Measurements from ENCODE around the gene ITFG2.

The ITFG2 gene

GRCh38 chr12:2795291-2796186 lies 16.9 kb upstream of the ITFG2 start:
- peak; percentile 58 to 69 for DNase-seq (ENCODE audit: low read depth in 1 of 2, low spot score in 1 of 2)

DNA sequence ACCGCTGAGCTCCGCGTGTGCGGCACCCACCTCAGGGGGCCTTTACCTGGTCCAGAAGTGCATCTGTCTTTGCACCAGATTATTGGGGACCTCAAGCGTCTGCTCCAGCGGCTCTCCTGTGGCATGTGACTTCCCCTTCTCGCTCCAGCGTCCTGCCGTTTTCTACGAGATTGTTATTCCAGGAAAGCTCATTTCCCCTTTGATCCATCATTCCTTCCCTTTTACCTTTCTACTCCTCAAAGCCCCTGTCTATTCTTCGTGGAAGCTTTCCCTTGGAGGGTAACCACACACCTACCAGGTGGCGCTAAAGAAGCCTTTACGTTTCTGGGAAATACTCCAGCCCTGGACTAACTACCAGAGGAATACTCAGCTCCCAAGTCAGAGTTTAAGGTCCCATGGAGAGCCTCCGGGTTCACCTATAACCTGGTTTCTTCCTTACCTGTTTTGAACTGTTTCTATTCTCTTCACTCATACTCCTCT lies 16.2 kb upstream of the ITFG2 start:
- DNase-seq (ENCODE audit: low read depth in 1 of 2, low spot score in 1 of 2), result no peak

DNA sequence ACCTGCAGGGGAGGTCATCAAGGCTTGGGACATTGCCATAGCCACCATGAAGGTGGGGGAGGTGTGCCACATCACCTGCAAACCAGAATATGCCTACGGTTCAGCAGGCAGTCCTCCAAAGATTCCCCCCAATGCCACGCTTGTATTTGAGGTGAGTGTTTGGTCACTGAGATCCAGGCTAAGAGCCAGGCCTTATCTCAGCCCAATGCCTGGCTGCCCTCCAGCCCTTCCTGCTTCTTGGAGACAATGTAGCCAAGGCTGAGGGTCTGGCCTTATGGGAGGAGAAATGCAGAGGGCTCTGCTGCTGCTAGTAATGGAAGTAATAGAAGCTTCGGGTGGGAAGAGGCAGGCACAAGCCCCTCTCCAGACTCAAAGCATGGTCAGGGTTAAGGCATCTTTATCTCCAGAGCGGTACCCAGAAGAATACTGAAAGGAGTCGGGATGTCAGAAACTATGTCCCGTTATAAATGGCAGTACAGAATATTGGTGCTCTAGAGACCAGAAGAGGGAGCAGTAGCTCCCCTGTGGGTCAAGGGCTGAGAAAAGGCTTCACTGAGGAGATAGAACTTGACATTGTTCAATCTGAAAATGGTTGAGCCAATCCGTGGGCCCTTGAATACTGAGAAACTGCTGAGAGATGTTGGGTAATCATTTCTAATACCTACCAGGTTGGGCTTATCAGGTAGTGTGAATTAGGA lies 14.6 kb upstream of the ITFG2 start:
- no peak for DNase-seq (ENCODE audit: low read depth in 1 of 2, low spot score in 1 of 2)

GRCh38 chr12:2800046-2800570 lies 12.4 kb upstream of the ITFG2 start:
- no peak for DNase-seq (ENCODE audit: low read depth in 1 of 2, low spot score in 1 of 2)

DNA sequence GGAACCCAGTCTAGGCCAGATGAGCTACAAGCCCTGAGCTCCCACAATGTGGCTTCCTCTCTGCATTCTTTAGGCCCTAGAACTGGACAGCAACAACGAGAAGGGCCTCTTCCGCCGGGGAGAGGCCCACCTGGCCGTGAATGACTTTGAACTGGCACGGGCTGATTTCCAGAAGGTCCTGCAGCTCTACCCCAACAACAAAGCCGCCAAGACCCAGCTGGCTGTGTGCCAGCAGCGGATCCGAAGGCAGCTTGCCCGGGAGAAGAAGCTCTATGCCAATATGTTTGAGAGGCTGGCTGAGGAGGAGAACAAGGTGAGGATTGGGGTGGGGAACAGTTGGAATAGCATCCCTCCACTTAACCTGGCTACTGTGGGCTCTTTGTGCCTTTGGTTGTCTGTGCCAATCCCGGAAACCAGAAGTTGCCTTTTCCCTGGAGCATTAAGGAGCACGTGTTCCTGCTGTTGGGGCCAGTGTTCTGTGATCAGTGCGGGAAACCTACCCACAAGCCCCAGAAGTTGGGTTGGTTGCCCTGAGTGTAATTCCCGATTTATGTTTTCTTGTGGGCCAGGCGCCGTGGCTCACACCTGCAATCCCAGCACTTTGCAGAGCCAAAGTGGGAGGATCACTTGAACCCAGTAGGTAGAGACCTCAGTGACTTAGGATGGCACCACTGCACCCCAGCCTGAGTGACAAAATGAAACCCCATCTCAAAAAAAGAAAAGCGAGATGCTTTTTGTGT lies 11.3 kb upstream of the ITFG2 start:
- DNase-seq (ENCODE audit: low read depth in 1 of 2, low spot score in 1 of 2), result no peak

- no peak for DNase-seq (ENCODE audit: low read depth in 1 of 2, low spot score in 1 of 2)
Observed at GRCh38 chr12:2803635-2804392, 8.7 kb upstream of the ITFG2 start.

DNA sequence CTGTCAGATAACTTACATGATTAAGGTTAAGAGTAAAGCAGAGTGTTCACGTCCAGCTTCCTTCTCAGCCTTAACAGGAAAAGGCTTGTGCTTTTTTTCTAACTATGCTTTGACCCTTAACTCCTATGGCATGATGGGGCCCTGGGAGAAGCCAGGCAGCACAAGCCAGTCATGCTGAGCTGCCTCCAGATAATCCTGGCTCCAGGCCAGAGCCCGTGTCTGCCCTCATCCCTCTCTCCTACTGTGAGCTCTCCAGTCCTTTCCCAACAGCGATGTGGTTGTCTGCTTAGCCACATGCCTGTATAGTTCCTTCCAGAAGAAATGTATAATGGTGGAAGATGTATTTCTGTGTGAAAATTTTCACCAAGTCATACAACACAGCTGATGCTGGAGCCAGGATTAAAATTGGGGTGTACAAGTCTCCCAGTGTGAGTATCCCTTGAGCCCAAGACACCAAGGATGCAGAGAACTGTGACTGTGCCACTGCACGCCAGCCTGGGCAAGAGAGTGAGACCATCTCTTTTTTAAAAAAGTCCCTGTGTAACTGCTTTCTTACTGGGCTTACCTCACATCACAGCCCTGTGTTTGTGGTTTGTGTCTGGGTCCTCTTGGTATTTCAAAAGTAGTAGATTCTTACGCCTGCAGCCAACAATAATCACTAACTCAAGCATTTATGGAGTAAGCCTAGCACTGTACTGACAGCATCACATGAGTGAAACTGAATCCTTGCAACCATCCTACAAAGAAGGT lies 7.9 kb upstream of the ITFG2 start:
- DNase-seq (ENCODE audit: low read depth in 1 of 2, low spot score in 1 of 2), result no peak

GRCh38 chr12:2805143-2805520 lies 7.3 kb upstream of the ITFG2 start:
- no peak for DNase-seq (ENCODE audit: low read depth in 1 of 2, low spot score in 1 of 2)

DNA sequence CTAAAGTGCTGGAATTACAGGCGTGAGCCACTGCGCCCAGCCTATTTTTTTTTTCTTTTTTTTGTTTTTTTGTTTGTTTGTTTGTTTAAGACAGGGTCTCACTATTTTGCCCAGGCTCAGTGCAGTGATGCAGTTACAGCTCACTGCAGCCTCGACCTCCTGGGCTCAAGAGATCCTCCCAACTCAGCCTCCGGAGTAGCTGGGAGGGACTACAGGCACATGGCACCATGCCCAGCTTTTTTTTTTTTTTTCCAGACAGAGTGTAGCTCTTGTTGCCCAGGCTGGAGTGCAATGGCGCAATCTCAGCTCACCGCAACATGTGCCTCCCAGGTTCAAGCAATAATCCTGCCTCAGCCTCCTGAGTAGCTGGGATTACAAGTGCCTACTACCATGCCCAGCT lies 5.8 kb upstream of the ITFG2 start:
- DNase-seq (ENCODE audit: low read depth in 1 of 2, low spot score in 1 of 2), result no peak

GRCh38 chr12:2811801-2812200 lies 667 bp upstream of the ITFG2 start:
- DNase-seq (ENCODE audit: low read depth in 1 of 2, low spot score in 1 of 2), result no peak

DNA sequence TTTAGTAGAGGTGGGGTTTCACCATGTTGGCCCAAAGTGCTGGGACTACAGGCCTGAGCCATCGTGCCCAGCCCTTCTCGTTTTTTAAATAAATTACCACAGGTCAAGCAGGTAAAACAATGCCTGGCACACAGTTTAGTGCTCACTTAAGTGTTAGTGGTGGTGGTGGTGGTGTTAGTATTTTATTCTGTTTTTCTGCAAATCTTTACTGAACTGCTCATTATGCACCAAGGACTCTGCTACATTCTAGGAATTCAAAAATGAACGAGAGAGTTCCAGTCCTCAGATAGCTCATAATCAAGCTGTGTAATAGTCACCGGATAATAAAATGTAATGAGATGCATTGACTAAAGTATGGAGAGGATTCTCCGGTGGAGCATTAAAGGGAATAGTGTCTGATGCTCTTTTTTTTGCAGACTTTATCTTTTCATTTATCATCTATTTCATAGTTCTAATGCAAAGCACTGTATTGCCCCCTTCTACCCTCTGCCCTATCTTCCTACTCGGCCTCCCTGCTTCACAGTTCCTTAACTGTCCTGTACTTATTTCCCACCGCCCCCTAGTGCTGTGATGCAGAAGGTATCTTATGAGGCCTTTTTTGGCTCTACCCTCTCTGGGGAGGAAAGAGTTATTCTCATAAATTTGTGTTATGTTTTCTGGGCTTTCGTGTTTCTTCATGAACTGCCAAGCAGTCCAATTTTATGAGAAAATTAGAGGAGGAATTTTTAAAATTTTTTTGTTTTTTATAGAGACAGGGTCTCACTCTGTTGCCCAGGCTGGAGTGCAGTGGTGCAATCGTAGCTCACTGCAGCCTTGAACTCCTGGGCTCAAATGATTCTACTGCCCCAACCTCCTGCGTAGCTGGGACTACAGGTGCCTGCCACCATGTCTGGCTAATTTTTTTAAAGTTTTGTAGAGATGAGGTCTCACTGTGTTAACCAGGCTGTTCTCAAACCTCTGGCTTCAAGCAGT lies 1.0 kb downstream of the ITFG2 start:
- DNase-seq (ENCODE audit: low read depth in 1 of 2, low spot score in 1 of 2), result no peak

DNA sequence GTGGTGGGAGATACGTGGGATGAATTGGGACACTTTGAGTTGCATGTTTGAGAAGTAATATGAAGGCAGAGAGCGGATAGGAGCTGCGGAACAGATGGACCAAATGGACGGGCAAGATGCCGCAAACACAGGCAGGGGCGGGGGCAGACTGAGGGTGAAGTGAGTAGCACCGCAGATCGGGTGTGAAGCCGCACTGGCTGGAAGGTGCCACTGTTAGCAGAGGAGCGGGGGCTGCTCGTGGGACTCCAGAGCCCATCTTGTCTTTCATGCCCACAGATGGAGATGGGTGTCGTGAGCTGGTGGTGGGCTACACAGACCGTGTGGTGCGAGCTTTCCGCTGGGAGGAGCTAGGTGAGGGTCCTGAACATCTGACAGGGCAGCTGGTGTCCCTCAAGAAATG lies 7.3 kb downstream of the ITFG2 start:
- DNase-seq (ENCODE audit: low read depth in 1 of 2, low spot score in 1 of 2), result no peak

GRCh38 chr12:2820432-2820831 lies 8.0 kb downstream of the ITFG2 start:
- no peak for DNase-seq (ENCODE audit: low read depth in 1 of 2, low spot score in 1 of 2)

DNA sequence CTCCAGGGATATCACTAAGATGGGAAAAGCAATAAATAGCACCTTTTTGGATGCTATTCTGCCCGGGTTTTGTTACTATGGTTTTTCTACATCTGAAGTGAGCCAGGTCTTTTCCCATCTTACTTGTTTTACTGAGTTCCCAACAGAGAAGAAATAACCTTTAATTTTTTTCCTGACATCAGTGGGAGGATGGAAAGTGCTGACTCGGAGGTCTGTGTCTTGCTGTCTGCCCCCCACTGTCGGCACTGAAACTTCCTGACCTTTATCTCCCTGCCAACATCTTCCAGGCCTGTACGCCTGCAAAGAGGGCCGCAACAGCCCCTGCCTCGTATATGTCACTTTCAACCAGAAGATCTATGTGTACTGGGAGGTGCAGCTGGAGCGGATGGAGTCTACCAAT lies 11.0 kb downstream of the ITFG2 start:
- no peak for DNase-seq (ENCODE audit: low read depth in 1 of 2, low spot score in 1 of 2)

DNA sequence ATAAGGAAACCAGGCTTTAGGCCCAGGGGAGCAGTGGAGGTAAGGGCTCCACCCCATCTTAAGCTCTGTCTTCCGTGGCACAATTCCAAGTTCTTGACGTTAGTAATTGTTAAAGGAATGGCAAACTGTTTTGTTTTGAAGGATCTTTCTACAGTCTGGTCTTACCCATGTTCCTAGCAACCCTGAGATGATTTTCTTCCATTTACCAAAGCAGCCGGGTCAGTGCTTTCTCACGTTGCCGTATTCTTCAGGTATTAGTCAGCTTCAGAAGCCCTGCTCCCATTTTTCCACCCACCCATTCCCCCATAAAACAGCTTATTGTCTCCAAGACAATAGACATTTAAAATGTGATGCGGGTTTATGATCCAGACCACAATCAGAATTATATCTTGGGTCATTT lies 12.1 kb downstream of the ITFG2 start:
- no peak for DNase-seq (ENCODE audit: low read depth in 1 of 2, low spot score in 1 of 2)

- DNase-seq (ENCODE audit: low read depth in 1 of 2, low spot score in 1 of 2), result no peak
Observed at GRCh38 chr12:2825132-2825531, 12.7 kb downstream of the ITFG2 start.

- DNase-seq (ENCODE audit: low read depth in 1 of 2, low spot score in 1 of 2), result no peak
Observed at GRCh38 chr12:2826036-2826435, 13.6 kb downstream of the ITFG2 start.

DNA sequence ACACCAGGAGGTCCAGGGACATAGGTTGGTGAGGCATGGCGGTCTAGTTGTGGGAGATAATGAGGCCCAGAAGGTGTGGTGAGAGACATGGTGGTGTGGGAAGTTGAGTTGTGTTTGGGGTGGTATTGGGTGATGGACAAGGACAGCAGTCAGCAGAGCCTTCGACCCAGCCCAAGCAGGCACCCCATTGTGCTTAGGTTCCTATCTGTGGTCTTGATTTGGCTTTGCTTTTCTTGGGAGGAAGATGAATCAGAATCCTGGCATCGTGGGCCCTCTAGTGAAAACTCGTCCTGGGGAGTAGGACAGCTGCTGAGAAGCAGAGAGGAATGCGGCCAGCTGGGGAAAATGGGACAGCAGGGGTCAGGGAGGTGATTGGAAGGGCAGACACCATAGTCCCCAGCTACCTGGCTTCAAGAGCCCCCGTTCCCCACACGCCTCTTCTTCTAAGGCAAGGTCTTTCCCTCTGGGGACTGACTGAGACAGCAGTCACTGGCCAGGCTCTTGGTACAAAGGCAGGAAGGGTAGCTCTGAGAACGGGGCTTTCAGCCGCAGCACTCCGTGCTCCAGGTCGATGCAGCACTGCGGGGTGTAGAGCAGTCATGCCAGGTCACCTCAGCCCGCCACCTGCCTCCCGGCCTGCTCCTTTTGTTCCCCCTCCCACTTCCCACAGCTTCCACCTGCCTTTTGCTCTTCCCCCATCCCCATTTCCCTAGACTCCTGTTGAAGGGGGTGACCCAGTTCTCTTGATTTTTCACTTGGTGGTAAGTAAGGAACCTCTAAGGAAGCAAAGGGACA lies 14.4 kb downstream of the ITFG2 start:
- DNase-seq (ENCODE audit: low read depth in 1 of 2, low spot score in 1 of 2), result no peak
